ENCODE results near the gene MSH3.

DNA sequence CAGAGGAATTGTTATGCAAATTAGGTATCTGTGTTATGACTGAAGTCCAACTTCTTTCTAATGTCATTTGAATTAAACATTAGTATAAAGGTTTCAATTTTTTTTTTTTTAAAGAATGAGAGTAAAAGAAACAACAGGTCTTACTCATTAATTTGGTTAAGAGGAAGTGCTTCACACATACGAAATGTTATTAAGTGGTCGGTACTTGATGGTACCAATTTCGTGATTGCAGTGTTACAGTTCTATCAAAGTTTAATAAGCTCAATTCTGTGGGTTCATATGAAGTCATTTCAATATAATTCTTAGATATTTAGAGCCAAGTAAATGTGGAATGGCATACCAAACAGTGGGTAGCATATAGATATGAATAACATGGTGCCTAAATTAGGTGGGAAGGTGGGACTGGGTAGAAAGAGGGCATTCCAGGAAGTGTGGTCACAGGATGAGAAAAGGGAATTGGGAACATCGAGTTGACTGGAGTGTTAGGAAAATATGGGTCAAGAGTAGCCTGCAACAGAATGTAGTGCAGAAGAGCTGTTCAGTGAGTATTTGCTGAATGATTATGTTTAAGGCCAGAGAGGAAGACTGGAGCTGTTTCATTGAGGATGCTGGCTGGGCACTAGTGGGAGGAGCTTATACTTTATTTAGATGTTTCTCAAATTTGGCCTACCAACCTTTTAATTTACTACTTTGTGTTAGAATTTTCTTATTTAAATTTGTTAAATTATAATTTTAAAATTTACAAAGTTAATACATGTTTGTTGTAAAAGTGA is 34.4 kb downstream of the MSH3 start:
- TF ChIP-seq, protein P1, sequence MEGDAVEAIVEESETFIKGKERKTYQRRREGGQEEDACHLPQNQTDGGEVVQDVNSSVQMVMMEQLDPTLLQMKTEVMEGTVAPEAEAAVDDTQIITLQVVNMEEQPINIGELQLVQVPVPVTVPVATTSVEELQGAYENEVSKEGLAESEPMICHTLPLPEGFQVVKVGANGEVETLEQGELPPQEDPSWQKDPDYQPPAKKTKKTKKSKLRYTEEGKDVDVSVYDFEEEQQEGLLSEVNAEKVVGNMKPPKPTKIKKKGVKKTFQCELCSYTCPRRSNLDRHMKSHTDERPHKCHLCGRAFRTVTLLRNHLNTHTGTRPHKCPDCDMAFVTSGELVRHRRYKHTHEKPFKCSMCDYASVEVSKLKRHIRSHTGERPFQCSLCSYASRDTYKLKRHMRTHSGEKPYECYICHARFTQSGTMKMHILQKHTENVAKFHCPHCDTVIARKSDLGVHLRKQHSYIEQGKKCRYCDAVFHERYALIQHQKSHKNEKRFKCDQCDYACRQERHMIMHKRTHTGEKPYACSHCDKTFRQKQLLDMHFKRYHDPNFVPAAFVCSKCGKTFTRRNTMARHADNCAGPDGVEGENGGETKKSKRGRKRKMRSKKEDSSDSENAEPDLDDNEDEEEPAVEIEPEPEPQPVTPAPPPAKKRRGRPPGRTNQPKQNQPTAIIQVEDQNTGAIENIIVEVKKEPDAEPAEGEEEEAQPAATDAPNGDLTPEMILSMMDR (conservative IDR thresholded peaks at IDR 0.05) = no peak
- TF ChIP-seq ZFX (IDR thresholded peaks at IDR 0.05) = no peak
